ENCODE results near the gene MTRF1.

DNA sequence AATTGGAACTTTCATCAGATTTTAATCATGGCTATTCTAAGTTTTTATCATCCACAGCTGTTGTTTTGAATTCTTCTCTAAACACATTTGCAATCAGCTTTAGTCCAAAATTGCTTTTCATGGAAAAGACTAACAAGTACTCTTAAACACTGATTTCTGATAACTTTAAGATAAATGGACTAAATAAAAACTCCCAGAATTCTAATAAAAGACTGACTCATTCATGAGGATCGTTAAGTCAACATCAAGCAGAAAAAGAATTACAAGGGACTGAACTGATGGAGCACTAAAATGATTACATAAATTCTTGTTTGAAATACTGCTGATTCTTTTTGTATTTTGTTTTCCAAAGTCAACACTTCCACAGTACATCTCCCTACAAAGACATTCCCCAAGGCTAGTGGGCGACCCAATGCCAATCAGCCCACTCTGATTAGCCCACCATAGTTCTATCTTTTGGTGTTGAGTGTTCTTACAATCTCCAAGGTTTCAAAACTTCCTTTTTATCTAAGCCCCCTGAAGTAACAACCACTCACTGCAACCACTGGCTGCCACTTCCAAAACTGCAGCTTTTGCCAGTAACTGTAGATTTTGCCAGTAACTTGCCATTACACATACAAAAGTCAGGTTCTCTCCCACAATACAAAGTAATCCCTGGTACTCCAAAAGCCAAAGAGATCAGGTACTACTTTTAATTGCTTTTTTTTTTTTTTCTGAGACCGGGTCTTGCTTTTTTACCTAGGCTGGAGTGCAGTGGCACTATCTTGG, 33.7 kb upstream of the MTRF1 start:
- no peak for TF ChIP-seq POLR2AphosphoS5 (IDR thresholded peaks at IDR 0.05; ENCODE audit: borderline replicate concordance, low read depth, low read length)
- no peak for TF ChIP-seq EZH2 (IDR thresholded peaks at IDR 0.05)
- TF ChIP-seq FOXP2 (optimal IDR thresholded peaks at IDR 0.05; ENCODE audit: control extremely low read depth, extremely low read length, insufficient read depth) = no peak
